ENCODE data around the gene RPS6KC1.

- TF ChIP-seq POLR2A (IDR thresholded peaks at IDR 0.05) = no peak
- TF ChIP-seq CTCF (IDR thresholded peaks at IDR 0.05) = no peak
- TF ChIP-seq EP300 (IDR thresholded peaks at IDR 0.05) = no peak
Observed at GRCh38 chr1:213296558-213296957, 245.5 kb downstream of the RPS6KC1 start.

All from ovary (tissue), 3 donors.